ENCODE measurements around the gene CD86.
A peak's percentile ranks its signal among the peaks of the same experiment; 100 is the strongest.

CD86 gene

GRCh38 chr3:122100591-122101463 is 45.7 kb downstream of the CD86 start:
- DNase-seq (ENCODE audit: low spot score in 2 of 2): no peak
- H3K4me3 Mint-ChIP-seq: peak overlapping the region; percentile 36
- peak; percentile 77 for ATAC-seq (replicated peaks; ENCODE audit: extremely low read depth, poor library complexity, severe bottlenecking)

GRCh38 chr3:122101646-122102045 is 46.5 kb downstream of the CD86 start:
- H3K27me3 Mint-ChIP-seq: no peaks in the 10 kb centered on the region
- ATAC-seq (replicated peaks; ENCODE audit: extremely low read depth, poor library complexity, severe bottlenecking): peak; percentile 67
- no peaks in the 10 kb centered on the region for H3K9me3 Mint-ChIP-seq
- H3K4me3 Mint-ChIP-seq: no peak overlapping the region
- peaks cover 2% of the 10 kb centered on the region for H3K36me3 Mint-ChIP-seq (ENCODE audit: insufficient read depth)
- H3K4me1 Mint-ChIP-seq: peaks cover 14% of the 10 kb centered on the region
- DNase-seq (ENCODE audit: low spot score in 2 of 2): no peak
- no peak overlapping the region for H3K27ac Mint-ChIP-seq (ENCODE audit: low read depth)

More at GRCh38 chr3:122100591-122101463, 45.7 kb downstream of the CD86 start:
- H3K4me1 Mint-ChIP-seq: peaks cover 14% of the 10 kb centered on the region
- H3K27ac Mint-ChIP-seq (ENCODE audit: low read depth): no peak overlapping the region
- H3K27me3 Mint-ChIP-seq: no peaks in the 10 kb centered on the region
- no peaks in the 10 kb centered on the region for H3K9me3 Mint-ChIP-seq
- H3K36me3 Mint-ChIP-seq (ENCODE audit: insufficient read depth): peaks cover 2% of the 10 kb centered on the region

- peaks cover 2% of the 10 kb centered on the region for H3K36me3 Mint-ChIP-seq (ENCODE audit: insufficient read depth)
- no peak overlapping the region for H3K27ac Mint-ChIP-seq (ENCODE audit: low read depth)
- no peaks in the 10 kb centered on the region for H3K27me3 Mint-ChIP-seq
- H3K9me3 Mint-ChIP-seq: no peaks in the 10 kb centered on the region
- H3K4me1 Mint-ChIP-seq: peaks cover 14% of the 10 kb centered on the region
- DNase-seq (ENCODE audit: low spot score in 2 of 2): no peak
- no peak overlapping the region for H3K4me3 Mint-ChIP-seq
- ATAC-seq (replicated peaks; ENCODE audit: extremely low read depth, poor library complexity, severe bottlenecking): no peak
These were observed 47.2 kb downstream of the CD86 start for GRCh38 chr3:122102191-122102935.

DNA sequence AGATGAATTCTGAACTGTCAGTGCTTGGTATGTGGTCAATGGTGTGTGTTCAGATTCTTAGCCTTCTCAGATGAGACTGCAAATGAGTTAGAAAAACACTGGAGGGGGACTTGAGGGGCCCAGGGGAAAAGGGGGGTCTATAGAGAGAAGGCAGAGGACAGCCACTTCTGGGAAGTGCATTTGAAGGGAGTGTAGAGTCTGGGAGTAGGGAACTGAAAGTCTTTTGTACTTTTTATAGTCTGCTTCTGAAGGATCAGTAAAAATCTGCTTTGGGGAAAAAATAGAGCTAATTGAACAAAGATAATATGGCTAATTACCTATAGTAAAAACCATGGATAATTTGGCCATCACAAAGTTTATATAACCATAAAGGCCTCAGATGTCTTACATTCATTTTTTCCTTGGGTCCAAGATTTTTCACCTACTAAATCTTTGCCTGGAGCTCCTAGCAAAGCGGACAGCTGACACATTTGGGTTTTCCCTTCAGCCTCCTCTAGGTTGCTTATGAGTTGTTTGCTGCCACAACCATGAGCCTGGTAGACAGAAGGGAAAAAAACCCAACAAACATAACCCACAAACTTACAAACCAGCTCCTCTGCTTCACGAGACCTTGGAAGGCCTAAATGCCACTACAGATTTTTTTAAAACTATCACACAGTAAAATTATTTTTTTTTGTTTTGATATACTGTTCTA is 48.8 kb downstream of the CD86 start:
- Mint-ChIP-seq H3K4me3 (no peak overlapping the region), H3K27me3 (no peaks in the 10 kb centered on the region), H3K27ac (ENCODE audit: low read depth) (peak overlapping the region; percentile 30), H3K4me1 (peaks cover 14% of the 10 kb centered on the region), H3K9me3 (no peaks in the 10 kb centered on the region), H3K36me3 (ENCODE audit: insufficient read depth) (peaks cover 4% of the 10 kb centered on the region)
- no peak for ATAC-seq (replicated peaks; ENCODE audit: extremely low read depth, poor library complexity, severe bottlenecking)
- DNase-seq (ENCODE audit: low spot score in 2 of 2): no peak

- Mint-ChIP-seq H3K4me1 (peaks cover 14% of the 10 kb centered on the region), H3K9me3 (no peaks in the 10 kb centered on the region), H3K27ac (ENCODE audit: low read depth) (no peak overlapping the region), H3K4me3 (no peak overlapping the region), H3K36me3 (ENCODE audit: insufficient read depth) (peaks cover 4% of the 10 kb centered on the region), H3K27me3 (no peaks in the 10 kb centered on the region)
- DNase-seq (ENCODE audit: low spot score in 2 of 2): no peak
- no peak for ATAC-seq (replicated peaks; ENCODE audit: extremely low read depth, poor library complexity, severe bottlenecking)
These were observed 49.5 kb downstream of the CD86 start for GRCh38 chr3:122104515-122105194.

DNA sequence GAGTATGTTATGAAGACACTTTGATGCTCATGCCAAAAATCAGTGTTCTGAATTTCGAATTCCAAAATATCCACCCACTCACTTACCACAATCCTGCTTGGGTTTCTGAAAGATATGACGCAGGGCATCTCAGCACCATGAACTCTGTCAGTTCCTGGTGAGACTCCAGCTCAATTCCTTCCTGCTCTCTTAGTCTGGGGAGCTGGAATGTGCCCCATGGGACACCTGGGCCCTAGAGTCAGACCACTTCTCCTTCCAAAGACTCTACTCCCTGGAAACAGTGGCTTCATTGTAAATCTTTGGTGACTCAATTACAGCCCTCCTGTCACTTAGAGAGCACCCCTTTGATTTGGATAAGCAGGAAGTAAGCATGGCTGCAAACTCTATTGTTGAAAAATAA is 50.5 kb downstream of the CD86 start:
- Mint-ChIP-seq H3K27me3 (peaks cover 4% of the 10 kb centered on the region), H3K9me3 (no peaks in the 10 kb centered on the region), H3K4me1 (peaks cover 14% of the 10 kb centered on the region), H3K4me3 (no peak overlapping the region), H3K27ac (ENCODE audit: low read depth) (no peak overlapping the region), H3K36me3 (ENCODE audit: insufficient read depth) (peaks cover 4% of the 10 kb centered on the region)
- ATAC-seq (replicated peaks; ENCODE audit: extremely low read depth, poor library complexity, severe bottlenecking) (no peak), DNase-seq (ENCODE audit: low spot score in 2 of 2) (no peak)

DNA sequence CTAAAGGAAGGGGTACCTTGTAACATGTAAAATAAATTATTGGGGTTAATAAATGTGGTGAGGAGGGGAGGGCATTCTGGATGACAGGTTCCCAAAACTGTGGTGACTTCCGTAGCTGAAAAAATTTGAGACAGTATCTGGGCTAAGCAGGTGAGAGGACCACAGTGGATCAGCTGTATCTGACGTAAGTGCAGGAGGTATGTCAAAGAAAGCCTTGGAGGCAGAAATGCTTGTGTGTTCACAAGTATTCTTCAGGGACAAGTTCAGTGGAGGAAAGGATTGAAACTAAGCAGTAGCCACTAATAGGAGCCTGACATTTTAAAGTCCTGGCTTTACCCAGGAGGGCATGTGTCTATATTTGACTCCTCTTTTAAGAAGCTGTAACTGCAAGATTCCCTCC is 52.0 kb downstream of the CD86 start:
- no peak overlapping the region for H3K27ac Mint-ChIP-seq (ENCODE audit: low read depth)
- H3K4me3 Mint-ChIP-seq: no peak overlapping the region
- H3K36me3 Mint-ChIP-seq (ENCODE audit: insufficient read depth): peaks cover 4% of the 10 kb centered on the region
- ATAC-seq (replicated peaks; ENCODE audit: extremely low read depth, poor library complexity, severe bottlenecking) (no peak), DNase-seq (ENCODE audit: low spot score in 2 of 2) (no peak)
- peaks cover 2% of the 10 kb centered on the region for H3K4me1 Mint-ChIP-seq
- no peaks in the 10 kb centered on the region for H3K9me3 Mint-ChIP-seq
- H3K27me3 Mint-ChIP-seq: peaks cover 11% of the 10 kb centered on the region

DNA sequence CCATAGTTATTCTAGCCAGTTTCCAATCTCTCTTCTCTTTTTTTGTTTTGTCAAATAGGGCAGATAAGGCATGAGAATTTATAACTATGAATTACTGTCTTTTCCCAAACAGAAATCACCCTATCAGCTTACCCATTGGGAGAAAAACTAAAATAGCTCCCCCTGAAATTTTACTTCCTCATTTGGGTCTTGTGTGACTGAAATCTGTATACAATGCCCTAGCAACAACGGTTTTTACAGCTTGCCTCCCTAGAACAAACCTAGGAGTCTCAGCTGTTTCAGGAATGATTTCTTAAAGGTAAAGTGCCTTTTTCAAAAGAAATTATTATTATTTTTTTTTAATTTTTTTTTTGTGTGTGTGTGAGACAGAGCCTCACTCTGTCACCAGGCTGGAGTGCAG is 56.8 kb downstream of the CD86 start:
- Mint-ChIP-seq H3K27ac (ENCODE audit: low read depth) (no peak overlapping the region), H3K36me3 (ENCODE audit: insufficient read depth) (peaks cover 2% of the 10 kb centered on the region), H3K4me3 (no peak overlapping the region), H3K9me3 (no peaks in the 10 kb centered on the region), H3K4me1 (no peaks in the 10 kb centered on the region), H3K27me3 (peaks cover 11% of the 10 kb centered on the region)
- no peak for DNase-seq (ENCODE audit: low spot score in 2 of 2)
- ATAC-seq (replicated peaks; ENCODE audit: extremely low read depth, poor library complexity, severe bottlenecking): no peak

DNA sequence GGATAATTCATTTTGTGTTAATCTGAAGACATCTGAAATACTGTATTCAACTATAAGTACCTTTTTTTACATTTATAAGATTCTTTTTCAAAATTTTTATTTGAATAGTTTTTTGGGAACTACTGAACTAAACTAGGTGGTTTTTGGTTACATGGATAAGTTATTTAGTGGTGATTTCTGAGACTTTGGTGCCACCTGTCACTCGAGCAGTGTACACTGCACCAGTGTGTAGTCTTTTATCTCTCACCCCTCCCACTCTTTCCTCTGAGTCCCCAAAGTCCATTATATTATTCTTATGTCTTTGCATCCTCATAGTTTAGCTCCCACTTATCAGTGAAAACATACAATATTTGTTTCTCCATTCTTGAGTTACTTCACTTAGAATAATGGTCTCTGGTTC is 57.6 kb downstream of the CD86 start:
- Mint-ChIP-seq H3K9me3 (no peaks in the 10 kb centered on the region), H3K36me3 (ENCODE audit: insufficient read depth) (peaks cover 2% of the 10 kb centered on the region), H3K27ac (ENCODE audit: low read depth) (no peak overlapping the region), H3K4me1 (no peaks in the 10 kb centered on the region), H3K27me3 (peaks cover 11% of the 10 kb centered on the region), H3K4me3 (no peak overlapping the region)
- no peak for DNase-seq (ENCODE audit: low spot score in 2 of 2)
- ATAC-seq (replicated peaks; ENCODE audit: extremely low read depth, poor library complexity, severe bottlenecking): no peak

DNA sequence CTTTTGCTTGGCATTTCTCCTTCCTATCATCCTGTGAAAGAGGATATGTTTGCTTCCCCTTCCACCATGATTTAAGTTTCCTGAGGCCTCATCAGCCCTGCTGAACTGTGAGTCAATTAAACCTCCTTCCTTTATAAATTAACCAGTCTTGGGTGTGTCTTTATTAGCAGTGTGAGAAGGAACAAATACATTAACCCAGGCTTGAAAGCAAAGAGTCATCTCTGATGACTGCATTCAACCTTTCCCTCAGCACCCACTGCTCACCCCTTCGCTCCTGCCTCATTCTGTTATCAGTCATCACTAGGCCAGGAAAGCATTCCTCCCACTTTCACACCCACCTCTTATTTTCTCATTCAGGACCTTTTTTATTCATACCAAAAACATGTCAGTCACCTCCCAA is 68.7 kb downstream of the CD86 start:
- ATAC-seq (replicated peaks; ENCODE audit: extremely low read depth, poor library complexity, severe bottlenecking) (no peak), DNase-seq (ENCODE audit: low spot score in 2 of 2) (no peak)
- Mint-ChIP-seq H3K4me1 (no peaks in the 10 kb centered on the region), H3K9me3 (no peaks in the 10 kb centered on the region), H3K4me3 (no peak overlapping the region), H3K27me3 (peaks cover 16% of the 10 kb centered on the region), H3K36me3 (ENCODE audit: insufficient read depth) (no peaks in the 10 kb centered on the region), H3K27ac (ENCODE audit: low read depth) (no peak overlapping the region)

DNA sequence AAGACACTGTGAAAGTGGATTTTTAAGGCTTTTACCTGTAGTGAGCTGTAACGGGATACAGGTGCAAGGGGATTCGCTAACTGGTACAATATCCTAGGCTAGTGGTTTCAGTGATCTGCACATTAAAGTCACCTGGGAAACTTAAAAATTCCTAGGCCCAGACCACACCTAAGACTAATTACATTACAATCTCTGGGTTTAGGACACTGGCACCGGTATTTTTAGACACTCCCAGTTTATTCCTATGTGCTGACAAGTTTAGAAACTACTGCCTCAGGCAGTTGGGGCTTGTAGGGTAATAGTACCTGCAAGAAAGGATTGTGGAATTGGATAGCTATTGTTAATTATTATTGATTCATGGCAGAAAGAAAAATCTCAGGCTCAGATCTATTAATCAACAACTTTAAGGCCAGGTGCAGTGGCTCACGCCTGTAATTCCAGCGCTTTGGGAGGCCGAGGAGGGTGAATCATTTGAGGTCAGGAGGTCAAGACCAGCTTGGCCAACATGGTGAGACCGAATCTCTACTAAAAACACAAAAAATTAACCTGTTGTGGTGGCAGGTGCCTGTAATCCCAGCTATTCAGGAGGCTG is 77.9 kb downstream of the CD86 start:
- Mint-ChIP-seq H3K9me3 (no peaks in the 10 kb centered on the region), H3K4me3 (no peak overlapping the region), H3K27ac (ENCODE audit: low read depth) (no peak overlapping the region), H3K36me3 (ENCODE audit: insufficient read depth) (no peaks in the 10 kb centered on the region), H3K27me3 (no peaks in the 10 kb centered on the region), H3K4me1 (no peaks in the 10 kb centered on the region)
- DNase-seq (ENCODE audit: low spot score in 2 of 2) (no peak), ATAC-seq (replicated peaks; ENCODE audit: extremely low read depth, poor library complexity, severe bottlenecking) (no peak)

DNA sequence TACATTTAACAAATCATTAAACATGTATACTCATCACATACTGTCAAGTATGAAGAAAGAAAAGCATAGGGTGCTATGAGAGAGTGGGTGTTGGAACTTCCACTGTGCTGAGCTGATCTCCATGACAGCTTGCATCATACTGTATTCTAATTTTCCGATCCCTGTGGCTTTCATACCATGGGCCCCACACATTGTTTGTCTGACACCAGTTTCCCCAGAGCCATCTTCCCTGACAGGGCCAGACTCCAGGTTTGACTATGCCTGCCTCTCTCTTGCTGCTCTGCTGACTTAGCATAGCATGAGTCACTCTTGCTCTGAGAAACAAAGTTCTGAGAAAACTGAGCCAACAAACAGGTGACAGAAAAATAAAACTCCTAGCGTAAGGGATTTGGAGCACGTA is 91.3 kb downstream of the CD86 start:
- DNase-seq (ENCODE audit: low spot score in 2 of 2) (no peak), ATAC-seq (replicated peaks; ENCODE audit: extremely low read depth, poor library complexity, severe bottlenecking) (no peak)
- no peak overlapping the region for H3K4me3 Mint-ChIP-seq
- peaks cover 7% of the 10 kb centered on the region for H3K9me3 Mint-ChIP-seq
- H3K36me3 Mint-ChIP-seq (ENCODE audit: insufficient read depth): no peaks in the 10 kb centered on the region
- peaks cover 11% of the 10 kb centered on the region for H3K27me3 Mint-ChIP-seq
- H3K4me1 Mint-ChIP-seq: no peaks in the 10 kb centered on the region
- no peak overlapping the region for H3K27ac Mint-ChIP-seq (ENCODE audit: low read depth)

Measured in central memory CD8-positive, alpha-beta T cell (primary cell).